Activated T-helper 1 cell treated with anti-CD3 and anti-CD28 coated beads, Interleukin-12 subunit alpha, Interleukin-12 subunit beta, Interleukin-2, Interleukin-4 antibody, amounts not matched to agents 30 ng/mL and 10 ng/mL and 1 ng/mL, durations not matched to agents 14 hours and 24 hours and 36 hours (primary cell): ENCODE measurements around the gene PLAAT5. TPM values are rescaled to one million over a fixed set of nuclear protein-coding genes. Genes with fewer than 3 reads are reported as not detected.
"Not testable (repeated sequence)": the region's sequence is repeated elsewhere in the genome, so short reads cannot be mapped to it uniquely, and the experiment has no call there.

Source experiments
- DNase-seq: peaks from one replicate; pipeline ENCODE4 v3.0.0; 2021; ENCODE audit warnings: low spot score
- H3K27ac Mint-ChIP-seq: one replicate; pipeline ENCODE4 v1.8.0; 2021; ENCODE audit warnings: mild to moderate bottlenecking, mixed read lengths
- H3K27me3 Mint-ChIP-seq: one replicate; pipeline ENCODE4 v1.8.0; 2022; ENCODE audit warnings: mild to moderate bottlenecking, moderate library complexity, mixed read lengths; ENCODE audit not compliant: insufficient read depth
- H3K36me3 Mint-ChIP-seq: one replicate; pipeline ENCODE4 v1.8.0; 2021; ENCODE audit warnings: low read depth, mixed read lengths
- H3K4me1 Mint-ChIP-seq: one replicate; pipeline ENCODE4 v1.8.0; 2021; ENCODE audit warnings: low read depth, mixed read lengths
- H3K4me3 Mint-ChIP-seq: one replicate; pipeline ENCODE4 v1.8.0; 2021; ENCODE audit warnings: mild to moderate bottlenecking, moderate library complexity, mixed read lengths
- H3K9me3 Mint-ChIP-seq: one replicate; pipeline ENCODE4 v1.8.0; 2021; ENCODE audit warnings: mixed read lengths
- intact Hi-C: fragments of 100-400 bp; cut with micrococcal nuclease; formaldehyde crosslinking; loops from one replicate; pipeline ENCODE4 v1.15.1; 2024
- total RNA-seq: library from RNA; stranded (reverse); gene quantifications from 2 replicates; pipeline ENCODE4 v1.2.3, GENCODE V29; 2022

Gene PLAAT5
- total RNA-seq, 1 donor from 2014 or later, result not detected

GRCh38 chr11:63528729-63529278 is 37.8 kb upstream of the PLAAT5 start:
- DNase-seq, H3K27me3 Mint-ChIP-seq, H3K36me3 Mint-ChIP-seq, H3K4me3 Mint-ChIP-seq, H3K27ac Mint-ChIP-seq, intact Hi-C loops, H3K9me3 Mint-ChIP-seq: not testable (repeated sequence)
- peaks cover 40% of the 10 kb centered on the region for H3K4me1 Mint-ChIP-seq

GRCh38 chr11:63528156-63528555 is 37.2 kb upstream of the PLAAT5 start:
- H3K9me3 Mint-ChIP-seq, intact Hi-C loops: not testable (repeated sequence)

GRCh38 chr11:63527667-63528066 is 36.7 kb upstream of the PLAAT5 start:
- intact Hi-C loops, result no loop called here
- H3K4me1 Mint-ChIP-seq, result peaks cover 33% of the 10 kb centered on the region
- no peak overlapping the region for H3K4me3 Mint-ChIP-seq
- peaks cover 5% of the 10 kb centered on the region for H3K27me3 Mint-ChIP-seq
- no peaks in the 10 kb centered on the region for H3K36me3 Mint-ChIP-seq
- no peaks in the 10 kb centered on the region for H3K9me3 Mint-ChIP-seq
- no peak overlapping the region for H3K27ac Mint-ChIP-seq
- no peak for DNase-seq

More at GRCh38 chr11:63528156-63528555, 37.2 kb upstream of the PLAAT5 start:
- not testable (repeated sequence) for H3K27me3 Mint-ChIP-seq, H3K36me3 Mint-ChIP-seq, H3K4me3 Mint-ChIP-seq, DNase-seq, H3K27ac Mint-ChIP-seq
- peaks cover 34% of the 10 kb centered on the region for H3K4me1 Mint-ChIP-seq

DNA sequence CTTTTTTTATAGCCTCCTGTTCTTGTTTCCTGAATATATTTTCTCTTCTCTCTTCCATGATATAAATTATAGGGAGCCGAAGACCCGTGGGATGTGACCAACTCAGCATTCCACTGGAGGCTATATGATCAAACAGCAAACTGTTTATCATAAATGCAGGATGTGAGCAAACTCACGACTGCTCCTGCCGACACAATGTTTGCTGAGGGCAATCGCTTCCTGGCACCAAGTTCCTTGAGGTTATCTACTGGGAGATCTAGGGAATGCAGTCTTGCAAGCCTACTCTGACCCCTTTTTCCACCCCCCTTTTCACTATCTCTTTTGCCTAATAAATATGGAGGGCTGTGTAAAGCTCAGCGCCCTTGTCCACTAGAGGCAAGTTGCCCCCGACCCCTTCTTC is 32.2 kb upstream of the PLAAT5 start:
- DNase-seq, result no peak
- Mint-ChIP-seq H3K36me3 (no peaks in the 10 kb centered on the region), H3K9me3 (no peaks in the 10 kb centered on the region), H3K27ac (no peak overlapping the region), H3K4me3 (no peak overlapping the region), H3K27me3 (peaks cover 12% of the 10 kb centered on the region), H3K4me1 (peaks cover 10% of the 10 kb centered on the region)
- intact Hi-C loops, result no loop called here

DNA sequence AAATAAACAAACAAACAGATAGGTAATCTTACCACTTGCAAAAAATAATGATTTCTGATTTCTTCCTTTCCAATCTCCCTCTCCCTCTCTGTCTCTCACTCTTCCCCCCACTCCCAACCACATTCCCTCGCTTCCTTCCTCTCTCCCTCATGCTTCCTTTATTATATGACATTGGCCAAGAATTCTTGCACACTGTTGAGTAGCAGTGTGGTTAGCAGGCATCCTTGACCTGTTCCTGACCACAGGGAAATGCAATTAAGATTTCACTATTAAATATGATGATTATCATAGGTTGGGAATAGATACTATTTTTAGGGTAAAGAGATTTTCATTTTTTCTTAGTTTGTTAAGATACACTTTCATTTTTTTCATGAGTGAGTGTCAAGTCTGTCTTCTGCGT is 30.9 kb upstream of the PLAAT5 start:
- DNase-seq, result no peak
- H3K4me3 Mint-ChIP-seq, result no peak overlapping the region
- peaks cover 12% of the 10 kb centered on the region for H3K4me1 Mint-ChIP-seq
- peaks cover 12% of the 10 kb centered on the region for H3K27me3 Mint-ChIP-seq
- intact Hi-C loops, result no loop called here
- no peaks in the 10 kb centered on the region for H3K9me3 Mint-ChIP-seq
- no peak overlapping the region for H3K27ac Mint-ChIP-seq
- H3K36me3 Mint-ChIP-seq, result no peaks in the 10 kb centered on the region

GRCh38 chr11:63520606-63521170 is 29.7 kb upstream of the PLAAT5 start:
- DNase-seq, result no peak
- Mint-ChIP-seq H3K27ac (no peak overlapping the region), H3K27me3 (peaks cover 12% of the 10 kb centered on the region), H3K4me3 (no peak overlapping the region), H3K9me3 (no peaks in the 10 kb centered on the region), H3K36me3 (no peaks in the 10 kb centered on the region), H3K4me1 (peaks cover 12% of the 10 kb centered on the region)
- intact Hi-C loops, result no loop called here

GRCh38 chr11:63518548-63518947 is 27.6 kb upstream of the PLAAT5 start:
- peaks cover 12% of the 10 kb centered on the region for H3K27me3 Mint-ChIP-seq
- no peak overlapping the region for H3K4me3 Mint-ChIP-seq
- intact Hi-C loops, result no loop called here
- no peak for DNase-seq
- no peaks in the 10 kb centered on the region for H3K36me3 Mint-ChIP-seq
- no peak overlapping the region for H3K27ac Mint-ChIP-seq
- H3K9me3 Mint-ChIP-seq, result no peaks in the 10 kb centered on the region
- peaks cover 12% of the 10 kb centered on the region for H3K4me1 Mint-ChIP-seq

GRCh38 chr11:63517156-63517555 is 26.2 kb upstream of the PLAAT5 start:
- Mint-ChIP-seq H3K27me3 (peaks cover 8% of the 10 kb centered on the region), H3K9me3 (no peaks in the 10 kb centered on the region), H3K27ac (no peak overlapping the region), H3K4me3 (no peak overlapping the region), H3K36me3 (no peaks in the 10 kb centered on the region), H3K4me1 (peaks cover 12% of the 10 kb centered on the region)
- DNase-seq, result no peak
- intact Hi-C loops, result no loop called here

- H3K9me3 Mint-ChIP-seq, result no peaks in the 10 kb centered on the region
- intact Hi-C loops, result no loop called here
- peaks cover 12% of the 10 kb centered on the region for H3K4me1 Mint-ChIP-seq
- H3K27ac Mint-ChIP-seq, result no peak overlapping the region
- H3K4me3 Mint-ChIP-seq, result no peak overlapping the region
- DNase-seq, result no peak
- H3K36me3 Mint-ChIP-seq, result no peaks in the 10 kb centered on the region
- peaks cover 8% of the 10 kb centered on the region for H3K27me3 Mint-ChIP-seq
Observed at GRCh38 chr11:63516109-63516508, 25.1 kb upstream of the PLAAT5 start.

DNA sequence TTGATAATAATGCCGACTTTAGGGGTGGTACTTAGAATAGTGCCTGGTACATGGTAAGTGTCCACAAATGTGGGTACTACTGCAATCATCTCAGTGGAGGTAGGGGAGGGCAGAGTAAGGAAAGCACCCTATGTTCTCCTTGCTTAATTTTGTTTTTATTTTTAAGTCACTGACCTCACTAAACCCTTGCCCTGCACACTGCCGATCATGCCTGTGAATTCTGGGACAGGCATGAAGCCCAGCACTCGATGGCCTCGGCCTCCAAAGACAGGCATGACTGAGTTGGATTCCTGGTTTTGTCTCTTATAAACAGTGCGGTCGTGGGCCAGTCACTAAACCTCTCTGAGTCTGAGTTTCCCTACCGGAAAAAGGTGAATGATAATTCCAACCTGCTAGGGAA is 21.8 kb upstream of the PLAAT5 start:
- intact Hi-C loops, result no loop called here
- Mint-ChIP-seq H3K9me3 (no peaks in the 10 kb centered on the region), H3K4me3 (no peak overlapping the region), H3K36me3 (no peaks in the 10 kb centered on the region), H3K27me3 (peaks cover 4% of the 10 kb centered on the region), H3K27ac (no peak overlapping the region), H3K4me1 (no peaks in the 10 kb centered on the region)
- no peak for DNase-seq

DNA sequence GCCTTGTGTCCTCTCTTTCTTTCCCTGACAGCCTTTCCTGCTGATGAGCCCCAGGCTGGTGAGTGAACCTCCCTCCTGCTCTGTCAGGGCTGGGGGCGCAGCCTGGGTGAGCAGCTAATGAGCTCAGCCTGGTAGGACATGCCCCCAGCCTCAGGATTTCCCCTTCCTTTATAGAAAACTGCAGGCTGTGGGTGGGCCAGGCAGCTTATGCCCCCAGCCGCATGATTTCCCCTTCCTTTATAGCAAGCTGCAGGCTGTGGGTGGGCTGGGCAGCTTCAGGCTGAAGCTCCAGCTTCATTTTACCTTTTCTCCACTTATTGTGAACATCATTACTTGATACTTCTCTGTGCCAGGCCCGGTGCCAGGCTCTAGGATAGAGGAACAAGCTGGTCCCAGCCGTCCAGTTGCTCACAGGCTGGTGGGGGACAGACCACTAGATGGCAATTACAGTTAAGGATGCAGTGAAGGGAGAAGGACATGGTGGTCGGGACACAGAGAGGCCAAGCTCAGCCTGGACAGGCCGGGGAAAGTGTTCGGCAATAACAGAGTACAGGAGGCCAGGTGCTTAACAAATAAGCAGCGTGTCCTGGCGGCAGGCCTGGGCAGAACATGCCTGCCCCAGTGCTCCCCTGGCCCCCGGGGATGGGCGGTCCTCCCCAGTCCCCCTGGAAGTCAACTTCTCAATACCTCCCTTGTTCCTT is 20.2 kb upstream of the PLAAT5 start:
- Mint-ChIP-seq H3K9me3 (no peaks in the 10 kb centered on the region), H3K4me1 (no peaks in the 10 kb centered on the region), H3K4me3 (no peak overlapping the region), H3K27ac (no peak overlapping the region), H3K36me3 (no peaks in the 10 kb centered on the region), H3K27me3 (peaks cover 4% of the 10 kb centered on the region)
- intact Hi-C loops, result no loop called here
- no peak for DNase-seq

DNA sequence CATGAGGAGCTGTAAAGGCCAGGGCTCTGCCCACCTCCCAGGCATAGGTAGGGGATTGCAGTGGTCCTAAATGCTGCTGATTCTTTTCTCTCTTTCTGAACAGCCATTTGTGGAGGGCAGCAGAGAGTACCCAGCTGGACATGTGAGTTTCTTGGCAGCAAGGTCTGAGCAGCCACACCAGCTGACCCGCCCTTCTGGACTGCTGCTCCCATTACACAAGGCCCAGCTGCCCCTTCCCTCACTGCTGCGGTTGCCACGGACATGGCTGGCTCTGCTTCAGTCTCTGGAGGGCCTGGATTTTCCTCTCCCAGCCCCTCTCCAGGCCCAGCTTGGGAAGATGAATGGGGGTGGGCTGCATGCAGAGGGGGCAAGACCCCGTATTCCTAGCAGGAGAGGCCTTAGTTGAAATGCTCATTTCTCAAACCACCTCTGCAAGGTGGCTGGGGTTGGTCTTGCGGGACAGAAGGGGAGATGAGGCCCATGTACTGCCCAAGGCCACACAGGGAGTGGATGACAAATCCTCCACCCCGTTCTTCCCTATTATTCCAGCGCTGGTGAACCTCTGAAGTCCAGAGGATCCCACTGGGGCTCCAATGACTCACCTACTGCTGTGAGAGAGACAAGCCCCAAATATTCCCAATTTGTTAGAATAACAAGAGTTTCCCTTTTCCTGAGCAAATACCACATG is 19.5 kb upstream of the PLAAT5 start:
- H3K4me3 Mint-ChIP-seq, result no peak overlapping the region
- no peaks in the 10 kb centered on the region for H3K9me3 Mint-ChIP-seq
- no peaks in the 10 kb centered on the region for H3K4me1 Mint-ChIP-seq
- H3K27me3 Mint-ChIP-seq, result peaks cover 4% of the 10 kb centered on the region
- intact Hi-C loops, result no loop called here
- DNase-seq, result no peak
- H3K36me3 Mint-ChIP-seq, result no peaks in the 10 kb centered on the region
- H3K27ac Mint-ChIP-seq, result no peak overlapping the region

DNA sequence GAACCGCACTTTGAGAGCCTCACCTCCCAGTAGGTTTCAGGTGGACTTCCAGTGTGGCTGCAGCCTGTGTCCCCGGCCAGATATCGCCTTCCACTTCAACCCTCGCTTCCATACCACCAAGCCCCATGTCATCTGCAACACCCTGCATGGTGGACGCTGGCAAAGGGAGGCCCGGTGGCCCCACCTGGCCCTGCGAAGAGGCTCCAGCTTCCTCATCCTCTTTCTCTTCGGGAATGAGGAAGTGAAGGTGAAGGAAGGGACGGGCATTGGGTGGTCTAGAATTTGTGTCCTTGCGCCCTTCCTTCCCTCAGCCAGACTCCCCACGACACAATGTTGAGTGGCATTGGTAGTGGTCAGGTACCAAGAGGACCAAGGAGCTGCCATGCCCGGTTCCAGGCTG is 17.8 kb upstream of the PLAAT5 start:
- Mint-ChIP-seq H3K36me3 (no peaks in the 10 kb centered on the region), H3K27ac (no peak overlapping the region), H3K27me3 (peaks cover 4% of the 10 kb centered on the region), H3K4me1 (no peaks in the 10 kb centered on the region), H3K4me3 (no peak overlapping the region), H3K9me3 (no peaks in the 10 kb centered on the region)
- intact Hi-C loops, result no loop called here
- no peak for DNase-seq
